ENCODE data around the gene ZDHHC11B.
"Not testable (repeated sequence)": the region's sequence is repeated elsewhere in the genome, so short reads cannot be mapped to it uniquely, and the experiment has no call there.

- TF ChIP-seq, protein P1, sequence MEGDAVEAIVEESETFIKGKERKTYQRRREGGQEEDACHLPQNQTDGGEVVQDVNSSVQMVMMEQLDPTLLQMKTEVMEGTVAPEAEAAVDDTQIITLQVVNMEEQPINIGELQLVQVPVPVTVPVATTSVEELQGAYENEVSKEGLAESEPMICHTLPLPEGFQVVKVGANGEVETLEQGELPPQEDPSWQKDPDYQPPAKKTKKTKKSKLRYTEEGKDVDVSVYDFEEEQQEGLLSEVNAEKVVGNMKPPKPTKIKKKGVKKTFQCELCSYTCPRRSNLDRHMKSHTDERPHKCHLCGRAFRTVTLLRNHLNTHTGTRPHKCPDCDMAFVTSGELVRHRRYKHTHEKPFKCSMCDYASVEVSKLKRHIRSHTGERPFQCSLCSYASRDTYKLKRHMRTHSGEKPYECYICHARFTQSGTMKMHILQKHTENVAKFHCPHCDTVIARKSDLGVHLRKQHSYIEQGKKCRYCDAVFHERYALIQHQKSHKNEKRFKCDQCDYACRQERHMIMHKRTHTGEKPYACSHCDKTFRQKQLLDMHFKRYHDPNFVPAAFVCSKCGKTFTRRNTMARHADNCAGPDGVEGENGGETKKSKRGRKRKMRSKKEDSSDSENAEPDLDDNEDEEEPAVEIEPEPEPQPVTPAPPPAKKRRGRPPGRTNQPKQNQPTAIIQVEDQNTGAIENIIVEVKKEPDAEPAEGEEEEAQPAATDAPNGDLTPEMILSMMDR (IDR thresholded peaks at IDR 0.05), result not testable (repeated sequence)
- not testable (repeated sequence) for TF ChIP-seq POLR2AphosphoS5 (IDR thresholded peaks at IDR 0.05; ENCODE audit: insufficient read depth in 1 of 2, low read depth in 1 of 2)
Measured at GRCh38 chr5:785181-785705, 714 bp upstream of the ZDHHC11B start.
